Measurements from ENCODE around the gene KRTAP10-10.

DNA sequence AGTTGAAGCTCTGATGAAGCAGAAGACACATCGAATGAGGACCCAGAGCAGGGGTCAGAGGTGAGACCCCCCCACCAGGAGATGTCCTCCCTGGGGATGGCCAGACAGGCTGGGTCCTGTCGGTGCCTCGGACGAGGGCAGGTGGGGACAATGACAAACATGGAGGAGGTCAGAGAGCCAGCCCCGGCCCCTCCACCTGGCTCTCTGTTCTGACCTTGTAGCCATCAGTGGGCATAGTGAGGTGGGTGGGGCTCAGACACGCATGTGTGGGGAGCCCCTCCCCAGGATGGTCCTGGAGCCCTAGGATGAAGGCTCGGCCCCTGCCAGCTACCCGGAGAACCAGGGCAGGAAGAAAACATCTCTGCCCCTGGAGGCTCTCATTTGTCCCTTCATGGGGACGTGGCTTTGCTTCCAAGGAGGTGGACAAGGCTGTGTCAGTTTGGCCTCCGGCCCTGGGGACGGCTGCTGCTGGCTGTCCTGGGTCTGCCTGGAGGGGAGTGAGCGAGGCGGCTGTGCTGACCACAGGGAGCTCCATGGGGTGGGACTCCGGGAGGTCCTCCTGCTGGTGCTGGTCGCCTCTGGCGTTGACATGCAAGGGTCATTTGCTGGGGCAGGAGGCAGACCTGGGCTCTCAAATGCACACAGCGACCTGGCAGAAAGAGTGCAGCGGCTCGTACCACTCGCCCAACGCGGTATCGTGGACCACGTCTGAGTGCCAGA, 47.4 kb upstream of the KRTAP10-10 start:
- no peak for TF ChIP-seq EZH2 (IDR thresholded peaks at IDR 0.05; ENCODE audit: low read length, missing control alignments)
- TF ChIP-seq, protein P1, sequence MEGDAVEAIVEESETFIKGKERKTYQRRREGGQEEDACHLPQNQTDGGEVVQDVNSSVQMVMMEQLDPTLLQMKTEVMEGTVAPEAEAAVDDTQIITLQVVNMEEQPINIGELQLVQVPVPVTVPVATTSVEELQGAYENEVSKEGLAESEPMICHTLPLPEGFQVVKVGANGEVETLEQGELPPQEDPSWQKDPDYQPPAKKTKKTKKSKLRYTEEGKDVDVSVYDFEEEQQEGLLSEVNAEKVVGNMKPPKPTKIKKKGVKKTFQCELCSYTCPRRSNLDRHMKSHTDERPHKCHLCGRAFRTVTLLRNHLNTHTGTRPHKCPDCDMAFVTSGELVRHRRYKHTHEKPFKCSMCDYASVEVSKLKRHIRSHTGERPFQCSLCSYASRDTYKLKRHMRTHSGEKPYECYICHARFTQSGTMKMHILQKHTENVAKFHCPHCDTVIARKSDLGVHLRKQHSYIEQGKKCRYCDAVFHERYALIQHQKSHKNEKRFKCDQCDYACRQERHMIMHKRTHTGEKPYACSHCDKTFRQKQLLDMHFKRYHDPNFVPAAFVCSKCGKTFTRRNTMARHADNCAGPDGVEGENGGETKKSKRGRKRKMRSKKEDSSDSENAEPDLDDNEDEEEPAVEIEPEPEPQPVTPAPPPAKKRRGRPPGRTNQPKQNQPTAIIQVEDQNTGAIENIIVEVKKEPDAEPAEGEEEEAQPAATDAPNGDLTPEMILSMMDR (conservative IDR thresholded peaks at IDR 0.05 in 1 of 2, IDR thresholded peaks at IDR 0.05 in 1 of 2; ENCODE audit: low read depth in 1 of 2, low read length in 2 of 2), result no peak

Measured in fibroblast of lung (primary cell).